HG02759 (cell line): ENCODE measurements around the gene RGN.
A peak's percentile ranks its signal among the peaks of the same experiment; 100 is the strongest.
"Not testable (repeated sequence)": the region's sequence is repeated elsewhere in the genome, so short reads cannot be mapped to it uniquely, and the experiment has no call there.

ENCODE experiments used
- ATAC-seq: cut with Tn5 transposase; IDR thresholded peaks from one replicate; pipeline ENCODE4 v1.9.1; 2021; ENCODE audit warnings: mild to moderate bottlenecking, moderate library complexity; ENCODE audit not compliant: unreplicated experiment

The RGN gene

GRCh38 chrX:47116551-47117110 lies 38.4 kb downstream of the RGN start:
- not testable (repeated sequence) for ATAC-seq

DNA sequence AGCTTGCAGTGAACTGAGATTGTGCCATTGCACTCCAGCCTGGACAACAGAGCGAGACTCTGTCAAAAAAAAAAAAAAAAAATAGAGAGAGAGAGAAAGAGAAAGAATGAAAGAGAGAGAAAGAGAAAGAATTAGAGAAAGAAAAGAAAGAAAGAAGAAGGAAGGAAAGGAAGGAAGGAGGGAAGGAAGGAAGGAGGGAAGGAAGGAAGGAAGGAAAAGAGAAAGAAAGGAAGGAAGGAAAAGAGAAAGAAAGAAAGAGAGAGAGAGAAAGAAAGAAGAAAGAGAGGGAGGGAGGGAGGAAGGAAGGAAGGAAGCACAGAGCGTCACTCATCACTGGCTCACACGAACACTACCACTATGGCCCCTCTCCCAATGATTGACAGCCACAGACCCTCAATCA lies 46.2 kb downstream of the RGN start:
- not testable (repeated sequence) for ATAC-seq

DNA sequence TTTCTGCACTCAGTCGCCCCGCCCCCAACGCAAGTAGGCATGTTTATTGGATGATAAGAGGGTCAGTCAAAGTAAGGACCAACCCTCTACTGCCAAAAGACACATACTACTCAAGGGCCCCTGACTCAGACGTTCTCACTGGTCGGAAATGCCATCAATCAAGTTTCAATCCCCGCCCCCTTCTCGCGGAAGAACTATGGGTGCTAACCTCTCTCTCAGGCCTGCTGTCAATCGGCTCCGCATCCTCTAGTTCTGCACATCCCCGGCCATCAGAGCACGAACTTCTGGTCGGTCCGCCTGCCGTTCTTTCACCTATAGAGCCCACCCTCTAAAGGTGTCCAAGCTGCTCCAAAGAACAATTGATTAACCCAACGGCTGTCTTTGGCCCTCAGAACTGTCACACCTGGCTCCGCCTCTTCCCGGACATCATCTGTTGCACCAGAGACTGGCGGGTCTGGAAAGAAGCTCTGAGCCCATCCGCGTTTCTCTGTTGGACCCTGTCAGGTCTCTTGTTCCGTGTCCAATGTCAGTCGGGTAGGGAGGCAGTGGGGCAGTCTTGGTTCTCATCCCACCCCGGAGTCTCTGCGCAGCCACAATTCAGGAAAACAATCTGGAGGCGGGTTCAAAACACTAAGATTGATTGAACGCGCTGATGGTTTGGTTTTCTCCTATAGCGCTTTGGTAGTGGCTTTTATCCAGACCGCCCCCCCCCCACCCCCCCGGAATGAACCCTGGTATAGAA lies 51.1 kb downstream of the RGN start:
- peak; percentile 98 for ATAC-seq

DNA sequence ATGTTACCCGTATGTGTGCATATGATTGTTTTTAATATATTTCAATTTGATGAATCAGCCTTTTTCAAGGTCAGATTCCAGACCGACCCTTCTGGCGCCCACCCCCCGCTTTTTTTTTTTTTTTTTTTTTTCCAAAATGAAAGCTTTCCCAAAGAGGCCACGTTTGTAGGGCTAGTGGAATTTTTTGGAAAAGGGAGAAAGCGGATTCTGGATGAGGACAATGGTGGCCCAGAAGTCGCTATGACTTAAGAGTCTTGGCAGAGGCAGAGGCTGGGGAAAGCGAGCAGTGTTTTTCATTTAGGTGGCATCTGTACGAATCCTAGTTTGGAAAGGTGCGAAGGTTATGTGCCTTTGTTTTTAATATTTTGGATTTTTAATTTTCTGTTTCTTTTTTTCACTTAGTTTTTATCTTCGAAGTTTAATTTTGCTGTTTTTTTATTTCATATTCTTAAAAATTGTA lies 51.7 kb downstream of the RGN start:
- no peak for ATAC-seq

DNA sequence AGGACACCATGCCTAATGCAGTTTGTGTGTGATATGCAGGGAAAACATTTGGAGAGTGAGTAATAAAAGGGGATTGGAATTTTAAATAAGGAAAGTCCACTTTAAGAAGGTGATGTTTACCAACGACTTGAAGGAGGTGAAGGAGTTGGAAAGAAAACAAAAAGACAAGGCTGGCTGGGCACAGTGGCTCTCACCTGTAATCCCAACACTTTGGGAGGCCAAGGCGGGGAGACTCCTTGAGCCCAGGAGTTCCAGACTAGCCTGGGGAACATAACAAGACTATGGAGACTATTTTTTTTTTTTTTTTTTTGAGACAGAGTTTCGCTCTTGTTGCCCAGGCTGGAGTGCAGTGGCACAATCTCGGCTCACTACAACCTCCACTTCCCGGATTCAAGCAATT lies 55.2 kb downstream of the RGN start:
- ATAC-seq, result no peak

DNA sequence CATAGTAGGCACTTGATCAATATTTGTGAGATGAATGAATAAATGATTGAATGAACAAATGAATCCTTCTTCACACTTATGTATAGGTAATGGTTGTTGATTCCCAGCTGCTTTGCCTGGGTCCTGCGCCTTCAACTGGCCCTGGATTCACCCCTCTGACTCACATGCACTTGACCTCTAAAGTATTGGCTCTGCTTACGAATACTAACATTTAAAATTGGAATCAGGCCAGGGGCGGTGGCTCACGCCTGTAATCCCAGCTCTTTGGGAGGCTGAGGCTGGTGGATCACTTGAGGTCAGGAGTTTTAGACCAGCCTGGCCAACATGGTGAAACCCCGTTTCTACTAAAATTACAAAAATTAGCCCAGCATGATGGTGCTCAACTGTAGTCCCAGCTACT lies 57.4 kb downstream of the RGN start:
- ATAC-seq, result not testable (repeated sequence)

DNA sequence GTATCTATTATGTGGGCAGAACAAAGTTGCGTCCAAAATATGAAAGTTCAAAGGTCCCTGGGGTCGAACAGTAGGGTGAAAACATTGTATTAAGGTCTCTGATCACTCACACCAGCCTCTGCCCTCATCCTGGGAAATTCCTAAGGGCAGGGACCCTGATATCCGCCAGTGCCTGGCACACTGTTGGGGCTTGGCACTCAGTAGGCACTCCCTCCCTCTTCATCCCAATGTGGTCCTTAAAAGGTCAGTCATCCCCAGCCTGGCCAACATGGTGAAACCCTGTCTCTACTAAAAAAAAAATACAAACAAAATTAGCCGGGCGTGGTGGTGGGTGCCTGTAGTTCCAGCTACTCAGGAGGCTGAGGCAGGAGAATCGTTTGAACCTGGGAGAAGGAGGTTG lies 59.9 kb downstream of the RGN start:
- no peak for ATAC-seq
